HCT116 (cell line): ENCODE measurements around the gene RPS2. TPM values are rescaled to one million over a fixed set of nuclear protein-coding genes. Genes with fewer than 3 reads are reported as not detected.

Experiments used
- ATAC-seq: fragments of 200-7000 bp; cut with Tn5 transposase; 2 replicates; pipeline ENCODE4 v1.9.1; 2020; ENCODE audit warnings: mild to moderate bottlenecking, moderate library complexity
- BruUV-seq: library from RNA; stranded (reverse); fragments of 400-500 nt; replicated peaks from 2 replicates; lab custom pipeline; 2021; lab: Mats Ljungman, UMichigan
- CTCF ChIA-PET: fragments of 300-600 bp; sonication (Branson Sonifier 250); formaldehyde crosslinking; loops from one replicate; lab custom pipeline; 2021; ENCODE audit warnings: antibody characterized with exemption; lab: Charles Lee
- POLR2A ChIA-PET: fragments of 300-600, 350-600 bp; sonication (Branson Sonifier 250); formaldehyde crosslinking; loops from one replicate; lab custom pipeline; 2021; ENCODE audit warnings: antibody characterized with exemption; lab: Charles Lee
- RAD21 ChIA-PET, 2 experiments: fragments of 300-600 bp; sonication (Branson Sonifier 250); formaldehyde crosslinking; loops; one replicate each; lab custom pipeline; 2023; ENCODE audit warnings: low total read pairs in 2 of 2; ENCODE audit not compliant: uncharacterized antibody in 2 of 2, unreplicated experiment in 2 of 2, low non-redundant PET in 1 of 2; lab: Charles Lee
- DNase-seq: peaks from one replicate; pipeline ENCODE4 v3.0.0-alpha.2; 2010; ENCODE audit warnings: low read depth, low spot score
- H2AFZ ChIP-seq: fragments of 200-600 bp; shearing (Covaris generic), sonication (generic); 2 replicates; pipeline ENCODE4 v1.6.1; 2017; ENCODE audit warnings: low read depth, mixed run types, mixed read lengths, antibody characterized with exemption, low read length; ENCODE audit not compliant: poor library complexity, severe bottlenecking
- H3K27ac ChIP-seq: 2 replicates; pipeline ENCODE4 v1.5.1; 2012; ENCODE audit warnings: low read depth, low read length
- H3K27me3 ChIP-seq: fragments of 200-600 bp; sonication (generic); 2 replicates; pipeline ENCODE4 v1.6.1; 2016; ENCODE audit warnings: mixed run types, low read length, mixed read lengths; ENCODE audit not compliant: insufficient read depth
- H3K36me3 ChIP-seq, 2 experiments: fragments of 200-500 bp in 1 of 2; fragments of 200-600 bp in 1 of 2; sonication (Bioruptor generic) in 1 of 2; sonication (generic) in 1 of 2; 2 replicates each; pipeline versions ENCODE4 v1.5.1 to v1.6.1; 2014 to 2016; ENCODE audit warnings: low read length in 2 of 2, inconsistent platforms in 1 of 2, mixed read lengths in 1 of 2, mixed run types in 1 of 2; ENCODE audit not compliant: insufficient read depth in 2 of 2, control insufficient read depth in 1 of 2
- H3K4me1 ChIP-seq, 2 experiments: fragments of 200-600 bp in 1 of 2; sonication (generic) in 1 of 2; 2 replicates each; pipeline versions ENCODE4 v1.5.1 to v1.6.1; 2012 to 2017; ENCODE audit warnings: low read length in 2 of 2, inconsistent platforms in 1 of 2, mild to moderate bottlenecking in 1 of 2, mixed read lengths in 1 of 2, mixed run types in 1 of 2, moderate library complexity in 1 of 2; ENCODE audit not compliant: insufficient read depth in 2 of 2, control insufficient read depth in 1 of 2
- H3K4me2 ChIP-seq: fragments of 200-600 bp; sonication (generic); 2 replicates; pipeline ENCODE4 v1.6.1; 2017; ENCODE audit warnings: mixed run types, low read length, mixed read lengths
- H3K4me3 ChIP-seq, 2 experiments: fragments of 200-600 bp in 1 of 2; sonication (generic) in 1 of 2; replicated peaks in 1 of 2; 2 replicates each; pipeline ENCODE4 v1.5.1; 2011 to 2016; ENCODE audit warnings: low read length in 2 of 2, control low read depth in 1 of 2, low read depth in 1 of 2, mild to moderate bottlenecking in 1 of 2, mixed read lengths in 1 of 2, mixed run types in 1 of 2
- H3K79me2 ChIP-seq: fragments of 200-600 bp; sonication (generic); 2 replicates; pipeline ENCODE4 v1.6.1; 2017; ENCODE audit warnings: mild to moderate bottlenecking, mixed run types, low read length, moderate library complexity, mixed read lengths; ENCODE audit not compliant: insufficient read depth
- H3K9ac ChIP-seq: fragments of 200-600 bp; sonication (generic); 2 replicates; pipeline ENCODE4 v1.6.1; 2016; ENCODE audit warnings: low read length, mixed read lengths
- H3K9me2 ChIP-seq: fragments of 200-600 bp; sonication (generic), shearing (Covaris generic); 2 replicates; pipeline ENCODE4 v1.6.1; 2017; ENCODE audit warnings: mixed run types, mild to moderate bottlenecking, moderate library complexity; ENCODE audit not compliant: insufficient read depth
- H3K9me3 ChIP-seq, 2 experiments: fragments of 200-500 bp in 1 of 2; fragments of 200-600 bp in 1 of 2; sonication (Bioruptor generic) in 1 of 2; sonication (generic) in 1 of 2; 2 replicates each; pipeline ENCODE4 v1.6.1; 2014 to 2017; ENCODE audit warnings: low read length in 2 of 2, mixed read lengths in 2 of 2, inconsistent platforms in 1 of 2, low read depth in 1 of 2, mild to moderate bottlenecking in 1 of 2, mixed run types in 1 of 2, moderate library complexity in 1 of 2; ENCODE audit not compliant: control insufficient read depth in 1 of 2, insufficient read depth in 1 of 2
- H4K20me1 ChIP-seq: fragments of 200-600 bp; sonication (generic), shearing (Covaris generic); 2 replicates; pipeline ENCODE4 v1.6.1; 2017; ENCODE audit warnings: mixed run types, mild to moderate bottlenecking, moderate library complexity; ENCODE audit not compliant: insufficient read depth
- ELF1 ChIP-seq: IDR thresholded peaks from 2 replicates; pipeline ENCODE4 v1.6.1; 2012; ENCODE audit warnings: low read depth, borderline replicate concordance
- EZH2phosphoT487 ChIP-seq: fragments of 200-600 bp; IDR thresholded peaks from 2 replicates; pipeline ENCODE4 v1.6.1; 2018; ENCODE audit warnings: antibody characterized with exemption, borderline replicate concordance
- FOSL1 ChIP-seq: IDR thresholded peaks from 2 replicates; pipeline ENCODE4 v1.6.1; 2012; ENCODE audit warnings: low read depth
- TCF7L2 ChIP-seq: IDR thresholded peaks from 2 replicates; pipeline ENCODE4 v1.7.0; 2011; ENCODE audit warnings: borderline replicate concordance, inconsistent platforms; ENCODE audit not compliant: insufficient read depth, insufficient read length; ENCODE audit errors: extremely low read depth
- YY1 ChIP-seq: IDR thresholded peaks from 2 replicates; pipeline ENCODE4 v1.6.1; 2011; ENCODE audit warnings: low read length, low read depth, moderate library complexity, mild to moderate bottlenecking; ENCODE audit not compliant: insufficient replicate concordance; ENCODE audit errors: extremely low read depth
- ZBTB33 ChIP-seq: IDR thresholded peaks from 2 replicates; pipeline ENCODE4 v1.6.1; 2011; ENCODE audit warnings: mild to moderate bottlenecking, low read length, moderate library complexity; ENCODE audit not compliant: insufficient replicate concordance; ENCODE audit errors: extremely low read depth
- intact Hi-C: fragments of 100-400 bp; cut with micrococcal nuclease; formaldehyde crosslinking; loops from 2 replicates; pipeline ENCODE4 v1.10.0; 2022
- total RNA-seq: library from RNA; stranded (reverse); gene quantifications from one replicate; pipeline ENCODE4 v1.2.1, GENCODE V29; 2021; ENCODE audit not compliant: unreplicated experiment

The RPS2 gene
- total RNA-seq, 1 experiment from 2014 or later, result 6,265 TPM

- TF ChIP-seq EZH2phosphoT487, result no peak
- TF ChIP-seq ZBTB33, result no peak
- TF ChIP-seq YY1, result no peak
- TF ChIP-seq FOSL1, result no peak
- TF ChIP-seq TCF7L2, result no peak
- TF ChIP-seq ELF1, result no peak
- TF ChIP-seq, all 23 proteins: peak for 0
- no peak overlapping the region for H3K4me3 ChIP-seq
- no peak overlapping the region for H3K4me2 ChIP-seq
- no peak overlapping the region for H3K9ac ChIP-seq
- no TSS peak for BruUV-seq
- no peaks in the 10 kb centered on the region for H3K79me2 ChIP-seq
- no peak overlapping the region for H3K27ac ChIP-seq
- H3K9me3 ChIP-seq, result no peaks in the 10 kb centered on the region
- no peaks in the 10 kb centered on the region for H4K20me1 ChIP-seq
- CTCF ChIA-PET, result no interaction called here
- H2AFZ ChIP-seq, result no peak overlapping the region
- DNase-seq (no peak), ATAC-seq (no peak)
- H3K27me3 ChIP-seq, result no peaks in the 10 kb centered on the region
- RAD21 ChIA-PET, result interaction anchor here in 1 of 2 experiments (0.5 to 0.7 kb wide), 2 partner anchors 95 to 97 kb away, joined by 3 read pairs; no protein-coding TSS in a partner anchor
- POLR2A ChIA-PET, result interaction anchor here (2.4 kb wide), 1 partner anchor 18 kb away, joined by 7 read pairs; the partner anchor contains the start of gene RPS2
- intact Hi-C loops, result no loop called here
- H3K4me1 ChIP-seq, result peaks cover 12 to 22% of the 10 kb centered on the region in 2 experiments
- no peaks in the 10 kb centered on the region for H3K36me3 ChIP-seq
- H3K9me2 ChIP-seq, result no peaks in the 10 kb centered on the region
Observed at GRCh38 chr16:1946495-1947368, 17.9 kb downstream of the RPS2 start.
